ENCODE results near the gene EPHB3.

EPHB3 gene

DNA sequence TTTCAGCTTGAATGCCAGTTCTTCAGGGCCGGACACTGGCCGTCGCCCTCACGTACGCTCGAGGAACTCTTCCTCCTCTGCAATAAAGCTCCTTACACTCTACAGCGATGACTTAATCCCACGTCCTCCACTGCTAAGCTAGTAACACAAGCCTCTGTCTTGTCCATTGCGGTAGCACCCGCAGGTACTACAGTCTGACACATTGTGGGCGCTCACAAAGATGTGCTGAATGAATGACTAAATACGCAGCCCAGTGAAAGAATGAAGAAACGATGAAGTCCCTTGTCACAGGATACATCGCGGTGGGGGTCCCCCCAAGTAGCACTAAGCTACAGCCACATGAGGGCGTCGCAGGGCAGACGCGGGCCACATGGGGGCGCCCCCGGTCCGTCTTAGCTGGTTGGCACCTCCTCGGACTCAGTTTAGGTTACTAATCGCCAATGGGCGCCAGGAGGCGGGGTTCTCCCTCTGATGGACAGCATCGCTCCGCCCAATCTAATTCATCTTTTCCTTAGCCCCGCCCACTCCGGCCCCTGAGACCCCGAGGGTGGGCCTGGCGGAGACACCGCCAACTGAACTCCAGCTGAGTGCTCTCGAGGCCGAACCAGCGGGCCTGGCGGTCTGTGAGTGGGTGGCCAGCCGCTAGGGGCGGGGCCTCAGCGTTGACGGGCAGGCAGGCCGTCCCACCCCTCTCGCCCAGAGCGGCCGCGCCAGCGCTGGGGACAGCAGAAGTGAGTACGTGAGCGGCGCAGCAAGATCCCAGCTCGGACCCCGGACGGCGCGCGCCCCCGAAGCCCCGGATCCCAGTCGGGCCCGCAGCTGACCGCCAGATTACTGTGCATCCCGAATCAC lies at the start of gene EPHB3:
Gene EPHB3 (plus strand): TSS at position 725 of the 852 bp plus-strand sequence. CDS start 451 bp downstream, outside the sequence.
- no peaks in the 10 kb centered on the region for H3K36me3 ChIP-seq (ENCODE audit: insufficient read depth, low read length)
- peak within 1 kb of the TSS; percentile 58 for H3K9ac ChIP-seq (ENCODE audit: low read length)
- H3K4me1 ChIP-seq (ENCODE audit: insufficient read depth, low read length) = peaks cover 25% of the 10 kb centered on the region
- no peaks in the 10 kb centered on the region for H3K9me3 ChIP-seq (ENCODE audit: low read length)
- H3K4me3 ChIP-seq (ENCODE audit: low read depth in 1 of 2, low read length in 2 of 2) = peak within 1 kb of the TSS; percentile 36 to 63
- H3K27me3 ChIP-seq (ENCODE audit: control insufficient read depth in 1 of 2, insufficient read depth in 2 of 2, low read length in 2 of 2) = no peaks in the 10 kb centered on the region
- H3K27ac ChIP-seq (ENCODE audit: low read depth, low read length) = peak within 1 kb of the TSS; percentile 72

DNA sequence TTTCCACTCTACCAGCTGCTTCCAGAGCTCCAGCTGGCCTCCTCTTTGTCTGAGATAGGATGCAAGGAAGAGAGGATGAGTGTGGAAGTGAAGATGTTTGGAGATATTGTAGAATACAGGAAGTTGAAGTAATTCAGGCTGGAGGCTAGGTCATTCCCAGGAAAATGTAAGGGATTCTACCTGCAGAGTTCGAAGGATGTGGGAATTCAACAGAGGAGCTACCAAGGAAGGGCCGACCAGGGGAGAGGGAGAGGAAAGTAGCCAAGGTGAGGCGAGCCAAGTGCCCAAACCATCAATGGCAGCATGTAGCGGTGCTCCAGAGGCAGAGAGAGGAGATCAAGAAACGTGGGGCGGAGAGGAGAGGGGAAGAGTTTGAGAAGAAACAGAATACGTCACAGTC lies 49.0 kb upstream of the EPHB3 start:
- H3K27ac ChIP-seq (ENCODE audit: low read depth, low read length) = no peak overlapping the region
- H3K27me3 ChIP-seq (ENCODE audit: control insufficient read depth in 1 of 2, insufficient read depth in 2 of 2, low read length in 2 of 2) = peaks cover 17 to 31% of the 10 kb centered on the region in 2 donors
- H3K4me3 ChIP-seq (ENCODE audit: low read depth in 1 of 2, low read length in 2 of 2) = no peak overlapping the region
- no peaks in the 10 kb centered on the region for H3K4me1 ChIP-seq (ENCODE audit: insufficient read depth, low read length)
- no peaks in the 10 kb centered on the region for H3K36me3 ChIP-seq (ENCODE audit: insufficient read depth, low read length)
- H3K9me3 ChIP-seq (ENCODE audit: low read length) = no peaks in the 10 kb centered on the region
- H3K9ac ChIP-seq (ENCODE audit: low read length) = no peak overlapping the region

DNA sequence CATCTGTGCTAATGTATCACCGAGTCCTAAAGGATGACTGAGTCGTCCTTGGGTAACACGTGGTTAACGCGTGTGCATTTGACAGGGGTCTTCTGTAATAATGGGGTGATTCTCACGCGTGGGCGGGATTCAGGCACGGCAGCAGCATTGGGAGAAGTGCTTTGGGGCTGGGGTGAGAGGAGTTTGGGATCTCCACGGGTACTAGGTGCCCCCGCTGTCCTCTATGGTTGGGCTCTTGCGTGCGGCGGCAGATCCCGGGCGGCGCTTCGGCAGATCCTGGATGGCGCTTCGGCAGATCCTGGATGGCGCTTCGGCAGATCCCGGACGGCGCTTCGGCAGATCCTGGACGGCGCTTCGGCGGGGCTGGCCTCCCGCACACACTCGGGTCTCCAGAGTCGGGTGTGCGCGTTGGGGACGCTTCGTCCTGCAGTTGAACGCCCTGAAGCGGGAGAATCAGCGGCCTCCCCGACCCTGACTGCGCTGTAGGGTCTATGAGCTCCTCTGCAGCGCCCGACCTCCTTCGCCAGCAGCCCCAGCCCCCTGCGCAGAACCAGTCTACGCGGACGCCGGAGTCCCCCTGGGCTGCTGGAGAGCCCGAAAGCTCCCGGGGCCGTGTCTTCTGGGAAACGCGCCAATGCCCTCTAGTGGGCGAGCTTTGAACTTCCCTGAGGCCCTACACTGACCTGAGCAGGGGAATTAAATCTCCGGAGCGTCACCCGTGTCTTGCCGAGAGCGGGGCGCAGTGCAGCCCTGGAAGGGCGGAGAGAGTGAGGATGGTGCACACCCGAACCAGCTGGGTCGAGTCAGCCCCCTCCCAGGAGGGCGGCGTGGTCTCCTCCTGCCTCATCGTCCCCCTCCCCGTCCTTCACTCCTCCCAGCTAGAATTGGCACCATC lies 48.1 kb upstream of the EPHB3 start:
- H3K4me1 ChIP-seq (ENCODE audit: insufficient read depth, low read length) = no peaks in the 10 kb centered on the region
- no peaks in the 10 kb centered on the region for H3K36me3 ChIP-seq (ENCODE audit: insufficient read depth, low read length)
- no peak overlapping the region for H3K9ac ChIP-seq (ENCODE audit: low read length)
- no peak overlapping the region for H3K27ac ChIP-seq (ENCODE audit: low read depth, low read length)
- no peaks in the 10 kb centered on the region for H3K9me3 ChIP-seq (ENCODE audit: low read length)
- peaks cover 17 to 30% of the 10 kb centered on the region in 2 donors for H3K27me3 ChIP-seq (ENCODE audit: control insufficient read depth in 1 of 2, insufficient read depth in 2 of 2, low read length in 2 of 2)
- H3K4me3 ChIP-seq (ENCODE audit: low read depth in 1 of 2, low read length in 2 of 2) = peak overlapping the region; percentile 17 to 23

DNA sequence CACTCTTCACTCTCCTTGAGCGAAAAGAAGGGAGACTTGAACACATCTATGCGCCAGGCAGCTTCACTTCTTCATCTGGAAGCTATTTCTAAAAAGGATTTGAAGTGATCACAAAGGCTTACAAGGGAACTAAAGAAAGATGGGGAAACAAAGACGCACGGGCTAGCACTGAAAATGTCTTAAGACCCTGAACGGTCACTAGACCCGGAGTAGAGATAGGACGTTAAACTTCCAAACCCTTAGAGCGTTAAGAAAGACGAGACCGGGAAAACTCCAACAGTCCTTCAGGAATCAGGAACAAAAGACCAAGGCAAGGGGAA lies 47.5 kb upstream of the EPHB3 start:
- Histone ChIP-seq H3K27me3 (ENCODE audit: control insufficient read depth in 1 of 2, insufficient read depth in 2 of 2, low read length in 2 of 2) (peaks cover 17 to 24% of the 10 kb centered on the region in 2 donors), H3K27ac (ENCODE audit: low read depth, low read length) (no peak overlapping the region), H3K9ac (ENCODE audit: low read length) (no peak overlapping the region), H3K36me3 (ENCODE audit: insufficient read depth, low read length) (no peaks in the 10 kb centered on the region), H3K4me1 (ENCODE audit: insufficient read depth, low read length) (no peaks in the 10 kb centered on the region), H3K9me3 (ENCODE audit: low read length) (no peaks in the 10 kb centered on the region), H3K4me3 (ENCODE audit: low read depth in 1 of 2, low read length in 2 of 2) (peak overlapping the region in 1 of 2 donors; percentile 17)

DNA sequence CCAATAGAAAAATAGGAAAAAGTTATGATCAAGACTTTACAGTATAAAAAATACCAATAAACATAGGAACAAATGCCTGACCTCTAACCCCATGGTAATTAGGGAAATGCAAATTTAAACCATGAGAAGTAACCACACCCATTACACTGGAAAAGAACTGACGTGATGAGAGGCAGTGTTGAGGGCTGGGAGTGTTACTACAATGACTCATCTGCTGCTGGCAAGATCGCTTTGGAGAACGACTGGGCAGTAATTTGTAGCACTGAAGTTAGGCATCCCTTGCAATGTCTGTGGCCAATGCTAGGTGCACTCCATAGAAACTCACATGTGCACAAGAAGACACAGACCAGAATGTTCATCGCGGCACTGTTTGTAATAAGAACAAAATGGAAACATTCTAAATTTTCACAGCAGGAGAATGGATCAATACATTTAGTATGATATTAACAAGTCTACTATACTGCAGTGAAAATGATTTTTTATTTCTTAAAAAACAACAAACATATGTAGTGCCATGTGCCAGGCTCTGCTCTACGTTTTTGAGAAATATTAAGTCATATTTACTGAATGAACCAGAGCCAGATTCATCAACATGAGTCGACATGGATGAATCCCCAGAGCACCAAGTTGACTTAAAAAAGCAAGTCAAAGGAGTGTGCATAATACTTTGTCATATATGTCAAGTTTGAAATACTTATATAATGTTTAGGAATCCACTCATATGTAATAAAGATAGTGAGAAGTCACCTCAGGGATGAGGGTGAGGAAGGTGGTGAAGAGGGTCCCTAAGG lies 37.6 kb upstream of the EPHB3 start:
- Histone ChIP-seq H3K9me3 (ENCODE audit: low read length) (no peaks in the 10 kb centered on the region), H3K9ac (ENCODE audit: low read length) (no peak overlapping the region), H3K4me3 (ENCODE audit: low read depth in 1 of 2, low read length in 2 of 2) (no peak overlapping the region), H3K27ac (ENCODE audit: low read depth, low read length) (no peak overlapping the region), H3K4me1 (ENCODE audit: insufficient read depth, low read length) (no peaks in the 10 kb centered on the region), H3K27me3 (ENCODE audit: control insufficient read depth in 1 of 2, insufficient read depth in 2 of 2, low read length in 2 of 2) (peaks cover 33 to 41% of the 10 kb centered on the region in 2 donors), H3K36me3 (ENCODE audit: insufficient read depth, low read length) (no peaks in the 10 kb centered on the region)

DNA sequence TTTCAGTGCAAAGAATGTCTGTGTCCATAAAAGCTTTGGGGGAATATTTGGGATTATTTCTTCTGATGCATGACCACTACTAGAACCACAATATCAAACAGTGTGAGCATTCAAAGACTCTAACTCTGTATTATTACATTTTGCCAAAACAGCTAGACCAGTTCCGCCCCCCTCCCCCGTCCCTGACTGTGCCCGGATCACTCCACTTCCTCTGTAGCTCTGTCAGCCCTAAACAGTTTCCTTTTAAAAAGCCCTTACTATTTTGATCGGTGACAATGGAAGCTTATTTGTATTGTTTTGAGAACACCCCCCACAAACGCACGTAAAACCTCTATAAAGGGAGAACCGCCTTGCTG lies 36.6 kb upstream of the EPHB3 start:
- H3K9ac ChIP-seq (ENCODE audit: low read length) = no peak overlapping the region
- H3K4me1 ChIP-seq (ENCODE audit: insufficient read depth, low read length) = no peaks in the 10 kb centered on the region
- H3K27me3 ChIP-seq (ENCODE audit: control insufficient read depth in 1 of 2, insufficient read depth in 2 of 2, low read length in 2 of 2) = peaks cover 33 to 41% of the 10 kb centered on the region in 2 donors
- H3K36me3 ChIP-seq (ENCODE audit: insufficient read depth, low read length) = no peaks in the 10 kb centered on the region
- H3K27ac ChIP-seq (ENCODE audit: low read depth, low read length) = no peak overlapping the region
- H3K9me3 ChIP-seq (ENCODE audit: low read length) = no peaks in the 10 kb centered on the region
- H3K4me3 ChIP-seq (ENCODE audit: low read depth in 1 of 2, low read length in 2 of 2) = peak overlapping the region in 1 of 2 donors; percentile 32

DNA sequence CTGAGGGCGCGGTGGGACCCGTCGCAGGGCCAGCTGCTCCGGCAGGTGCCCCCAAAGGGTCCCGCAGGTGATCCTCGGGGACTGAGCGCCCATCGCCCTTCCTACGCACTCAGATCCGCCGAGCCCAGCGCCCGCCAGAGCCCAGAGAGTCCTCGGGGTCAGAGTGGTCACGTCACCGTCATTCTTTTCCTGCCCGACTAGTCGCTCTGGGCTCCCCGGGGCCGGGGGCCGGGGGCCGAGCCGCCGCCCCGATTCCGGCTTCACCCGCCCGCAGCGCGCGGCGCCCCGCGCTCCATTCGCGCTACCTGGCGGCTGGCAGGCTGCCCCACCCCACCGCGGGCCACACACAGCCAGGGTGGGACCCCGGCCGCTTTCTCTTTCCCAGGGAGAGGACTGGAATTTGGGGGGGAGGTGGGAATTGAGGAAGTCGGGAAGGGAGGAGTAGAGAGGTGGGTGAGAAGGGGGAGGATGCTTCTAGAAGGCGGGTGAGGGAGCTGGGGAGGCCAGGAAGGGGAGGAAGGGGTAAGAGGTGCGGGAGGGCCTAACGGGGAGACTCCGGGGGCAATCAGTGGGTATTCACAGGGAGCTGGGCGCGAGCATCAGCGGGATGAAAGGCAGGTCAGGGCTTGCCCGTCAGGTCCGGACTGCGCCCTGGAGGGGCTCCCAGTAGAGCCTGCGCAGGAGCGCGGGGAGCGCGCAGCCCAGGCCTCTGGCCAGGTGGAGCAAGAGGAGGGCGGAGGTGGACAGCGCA lies 36.1 kb upstream of the EPHB3 start:
- Histone ChIP-seq H3K9me3 (ENCODE audit: low read length) (no peaks in the 10 kb centered on the region), H3K4me1 (ENCODE audit: insufficient read depth, low read length) (no peaks in the 10 kb centered on the region), H3K27me3 (ENCODE audit: control insufficient read depth in 1 of 2, insufficient read depth in 2 of 2, low read length in 2 of 2) (peaks cover 33 to 41% of the 10 kb centered on the region in 2 donors), H3K4me3 (ENCODE audit: low read depth in 1 of 2, low read length in 2 of 2) (peak overlapping the region; percentile 24 to 32), H3K9ac (ENCODE audit: low read length) (no peak overlapping the region), H3K27ac (ENCODE audit: low read depth, low read length) (no peak overlapping the region), H3K36me3 (ENCODE audit: insufficient read depth, low read length) (no peaks in the 10 kb centered on the region)

DNA sequence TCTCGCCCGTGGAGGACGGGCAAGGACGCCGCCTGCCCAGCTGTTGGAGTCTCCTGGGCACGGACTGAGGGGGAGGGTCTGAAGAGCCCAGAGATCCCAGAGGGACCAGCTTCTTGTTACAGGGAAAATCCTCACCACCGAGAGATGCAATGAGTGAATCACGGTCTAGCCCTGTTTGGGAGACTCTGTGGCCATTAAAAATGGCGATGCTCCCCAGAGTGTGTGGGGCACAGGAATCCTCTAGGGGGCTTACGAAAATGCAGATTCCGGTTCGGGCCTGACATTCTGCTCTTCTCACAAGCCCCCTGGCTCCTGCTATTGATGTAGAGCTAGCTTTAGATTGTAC lies 35.5 kb upstream of the EPHB3 start:
- Histone ChIP-seq H3K9me3 (ENCODE audit: low read length) (no peaks in the 10 kb centered on the region), H3K36me3 (ENCODE audit: insufficient read depth, low read length) (no peaks in the 10 kb centered on the region), H3K27me3 (ENCODE audit: control insufficient read depth in 1 of 2, insufficient read depth in 2 of 2, low read length in 2 of 2) (peaks cover 33 to 41% of the 10 kb centered on the region in 2 donors), H3K27ac (ENCODE audit: low read depth, low read length) (no peak overlapping the region), H3K9ac (ENCODE audit: low read length) (no peak overlapping the region), H3K4me1 (ENCODE audit: insufficient read depth, low read length) (no peaks in the 10 kb centered on the region), H3K4me3 (ENCODE audit: low read depth in 1 of 2, low read length in 2 of 2) (peak overlapping the region; percentile 24 to 32)

DNA sequence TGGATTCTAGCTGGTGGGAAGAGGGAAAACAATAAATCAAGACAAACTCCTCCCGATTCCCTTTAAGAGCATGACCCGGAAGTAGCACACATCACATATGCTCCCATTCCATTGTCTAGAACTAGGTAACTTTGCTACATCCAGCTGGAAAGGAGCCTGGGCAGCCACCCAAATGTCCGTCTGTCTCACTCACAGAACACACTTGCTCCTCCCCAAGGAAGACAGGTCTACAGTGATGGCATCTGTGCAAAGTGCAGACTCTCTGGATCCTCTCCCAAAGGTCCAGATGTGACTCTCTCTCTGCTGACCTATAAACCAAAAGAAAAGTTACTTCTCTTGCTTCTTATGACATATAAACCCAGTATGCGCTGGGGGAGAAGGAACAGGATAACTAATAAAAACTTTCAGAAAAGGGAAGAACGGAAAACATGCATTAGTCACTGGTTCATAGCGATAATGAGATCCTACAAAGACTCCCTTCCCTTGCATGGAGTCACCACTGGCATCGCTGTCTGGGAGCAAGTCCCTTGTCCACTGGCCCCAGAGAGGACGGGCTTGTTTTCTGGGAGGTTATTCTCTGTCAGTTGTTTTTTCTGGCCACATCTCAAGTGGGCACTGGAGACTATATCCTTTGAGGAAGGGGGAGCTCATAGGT lies 29.8 kb upstream of the EPHB3 start:
- H3K4me3 ChIP-seq (ENCODE audit: low read depth in 1 of 2, low read length in 2 of 2) = no peak overlapping the region
- H3K27me3 ChIP-seq (ENCODE audit: control insufficient read depth in 1 of 2, insufficient read depth in 2 of 2, low read length in 2 of 2) = peaks cover 0 to 11% of the 10 kb centered on the region in 2 donors
- H3K27ac ChIP-seq (ENCODE audit: low read depth, low read length) = no peak overlapping the region
- no peaks in the 10 kb centered on the region for H3K36me3 ChIP-seq (ENCODE audit: insufficient read depth, low read length)
- H3K9ac ChIP-seq (ENCODE audit: low read length) = no peak overlapping the region
- no peaks in the 10 kb centered on the region for H3K9me3 ChIP-seq (ENCODE audit: low read length)
- H3K4me1 ChIP-seq (ENCODE audit: insufficient read depth, low read length) = no peaks in the 10 kb centered on the region

DNA sequence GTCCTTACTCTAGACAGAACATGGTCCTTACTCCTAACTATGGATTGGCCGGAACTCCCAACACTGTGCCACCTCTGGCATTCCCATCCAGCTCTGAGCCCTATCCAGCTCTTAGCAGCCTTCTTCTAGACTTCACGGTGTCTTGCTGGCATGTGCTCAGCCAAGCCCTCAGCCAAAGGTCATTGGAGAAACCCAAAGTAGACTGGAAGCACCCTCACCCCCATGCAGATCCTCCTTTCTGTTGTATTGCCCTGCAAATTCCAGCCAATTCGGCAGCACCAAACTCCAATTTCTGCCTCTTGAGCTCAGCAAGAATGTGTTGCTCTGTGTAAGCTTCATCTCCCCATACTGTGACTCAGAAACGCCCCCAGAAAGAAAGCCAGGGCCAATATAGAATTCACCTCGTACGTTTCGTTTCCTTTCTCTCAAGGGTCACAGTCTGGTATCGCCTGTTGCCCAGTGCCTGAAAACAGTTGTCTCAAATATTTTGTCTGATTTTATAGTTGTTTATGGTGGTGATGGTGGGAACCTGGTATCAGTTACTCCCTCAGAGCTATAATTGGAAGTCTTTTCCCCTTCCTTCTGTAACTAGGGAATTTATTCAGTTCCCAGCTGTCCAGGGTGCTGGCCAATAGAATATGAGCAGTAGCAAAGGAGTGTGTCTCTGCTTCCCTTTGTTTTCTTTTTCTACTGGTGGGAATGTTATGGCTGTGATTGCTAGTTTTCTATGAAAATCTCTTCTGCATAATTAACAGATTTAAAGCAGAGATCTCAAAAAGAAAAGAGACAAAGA lies 28.4 kb upstream of the EPHB3 start:
- Histone ChIP-seq H3K9me3 (ENCODE audit: low read length) (no peaks in the 10 kb centered on the region), H3K4me1 (ENCODE audit: insufficient read depth, low read length) (no peaks in the 10 kb centered on the region), H3K27ac (ENCODE audit: low read depth, low read length) (no peak overlapping the region), H3K4me3 (ENCODE audit: low read depth in 1 of 2, low read length in 2 of 2) (no peak overlapping the region), H3K36me3 (ENCODE audit: insufficient read depth, low read length) (no peaks in the 10 kb centered on the region), H3K27me3 (ENCODE audit: control insufficient read depth in 1 of 2, insufficient read depth in 2 of 2, low read length in 2 of 2) (peaks cover 0 to 8% of the 10 kb centered on the region in 2 donors), H3K9ac (ENCODE audit: low read length) (no peak overlapping the region)
